Type B pancreatic cell (in vitro differentiated cells): ENCODE data around the gene FAU. TPM values are rescaled to one million over a fixed set of nuclear protein-coding genes. Genes with fewer than 3 reads are reported as not detected.
"Not testable (repeated sequence)": the region's sequence is repeated elsewhere in the genome, so short reads cannot be mapped to it uniquely, and the experiment has no call there.

Source experiments
- DNase-seq: peaks from one replicate; pipeline ENCODE4 v3.0.0; 2021; ENCODE audit warnings: mixed read lengths; ENCODE audit not compliant: unreplicated experiment; ENCODE audit errors: extremely low spot score
- H3K27ac Mint-ChIP-seq: 2 replicates; pipeline ENCODE4 v1.8.0; 2021; ENCODE audit warnings: mild to moderate bottlenecking, mixed read lengths
- H3K27me3 Mint-ChIP-seq: 2 replicates; pipeline ENCODE4 v1.8.0; 2021; ENCODE audit warnings: mixed read lengths
- H3K36me3 Mint-ChIP-seq: 2 replicates; pipeline ENCODE4 v1.8.0; 2021; ENCODE audit warnings: mixed read lengths
- H3K4me1 Mint-ChIP-seq: one replicate; pipeline ENCODE4 v1.8.0; 2021; ENCODE audit warnings: mixed read lengths; ENCODE audit not compliant: unreplicated experiment
- H3K4me3 Mint-ChIP-seq: 2 replicates; pipeline ENCODE4 v1.8.0; 2021; ENCODE audit warnings: mild to moderate bottlenecking, mixed read lengths
- H3K9me3 Mint-ChIP-seq: 2 replicates; pipeline ENCODE4 v1.8.0; 2021; ENCODE audit warnings: mixed read lengths
- total RNA-seq: library from RNA; stranded (reverse); gene quantifications from 2 replicates; pipeline ENCODE4 v1.2.1, GENCODE V29; 2021; ENCODE audit warnings: low replicate concordance
- TF ChIP-seq, protein P1 (sequence below): fragments of 200-600 bp; sonication (generic); conservative IDR thresholded peaks from 2 replicates; pipeline ENCODE4 v1.5.0; 2021; ENCODE audit warnings: antibody characterized with exemption, mild to moderate bottlenecking

The FAU gene
- total RNA-seq, 1 donor from 2014 or later: 758 TPM

DNA sequence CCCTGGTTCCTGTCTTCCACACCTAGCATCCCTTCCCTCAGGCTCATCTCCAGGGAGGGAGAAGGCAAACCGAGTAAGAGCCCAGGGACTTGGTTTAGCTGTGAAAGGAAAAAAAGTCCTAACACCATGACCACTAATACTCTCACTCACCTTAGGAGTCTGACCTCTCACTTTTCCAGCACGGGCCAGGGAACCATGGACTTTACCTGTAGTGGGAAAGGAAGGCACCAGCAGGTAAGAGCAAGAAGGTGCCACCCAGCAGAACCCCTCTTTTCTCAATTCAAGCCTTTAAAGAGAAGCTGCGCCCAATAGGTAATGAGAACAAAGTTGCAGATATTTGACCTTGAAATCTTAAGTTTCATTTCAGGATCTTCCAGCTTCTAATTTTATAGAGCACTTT lies 1.1 kb downstream of the FAU start:
- TF ChIP-seq, protein P1, sequence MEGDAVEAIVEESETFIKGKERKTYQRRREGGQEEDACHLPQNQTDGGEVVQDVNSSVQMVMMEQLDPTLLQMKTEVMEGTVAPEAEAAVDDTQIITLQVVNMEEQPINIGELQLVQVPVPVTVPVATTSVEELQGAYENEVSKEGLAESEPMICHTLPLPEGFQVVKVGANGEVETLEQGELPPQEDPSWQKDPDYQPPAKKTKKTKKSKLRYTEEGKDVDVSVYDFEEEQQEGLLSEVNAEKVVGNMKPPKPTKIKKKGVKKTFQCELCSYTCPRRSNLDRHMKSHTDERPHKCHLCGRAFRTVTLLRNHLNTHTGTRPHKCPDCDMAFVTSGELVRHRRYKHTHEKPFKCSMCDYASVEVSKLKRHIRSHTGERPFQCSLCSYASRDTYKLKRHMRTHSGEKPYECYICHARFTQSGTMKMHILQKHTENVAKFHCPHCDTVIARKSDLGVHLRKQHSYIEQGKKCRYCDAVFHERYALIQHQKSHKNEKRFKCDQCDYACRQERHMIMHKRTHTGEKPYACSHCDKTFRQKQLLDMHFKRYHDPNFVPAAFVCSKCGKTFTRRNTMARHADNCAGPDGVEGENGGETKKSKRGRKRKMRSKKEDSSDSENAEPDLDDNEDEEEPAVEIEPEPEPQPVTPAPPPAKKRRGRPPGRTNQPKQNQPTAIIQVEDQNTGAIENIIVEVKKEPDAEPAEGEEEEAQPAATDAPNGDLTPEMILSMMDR: no peak
- no peak for DNase-seq
- H3K27ac Mint-ChIP-seq: peak overlapping the region; percentile 99
- no peaks in the 10 kb centered on the region for H3K9me3 Mint-ChIP-seq
- H3K4me1 Mint-ChIP-seq: peaks cover 16% of the 10 kb centered on the region
- H3K27me3 Mint-ChIP-seq: no peaks in the 10 kb centered on the region
- H3K36me3 Mint-ChIP-seq: peaks cover 21% of the 10 kb centered on the region
- peak overlapping the region; percentile 100 for H3K4me3 Mint-ChIP-seq

- H3K4me3 Mint-ChIP-seq: peak overlapping the region; percentile 100
Measured at GRCh38 chr11:65119670-65119995, 2.3 kb downstream of the FAU start.

GRCh38 chr11:65118891-65119669 lies 2.9 kb downstream of the FAU start:
- H3K4me3 Mint-ChIP-seq, DNase-seq, H3K27me3 Mint-ChIP-seq, H3K9me3 Mint-ChIP-seq: not testable (repeated sequence)
- H3K4me1 Mint-ChIP-seq: peaks cover 13% of the 10 kb centered on the region
- peaks cover 21% of the 10 kb centered on the region for H3K36me3 Mint-ChIP-seq
- peak overlapping the region; percentile 99 for H3K27ac Mint-ChIP-seq

More at GRCh38 chr11:65119670-65119995, 2.3 kb downstream of the FAU start:
- TF ChIP-seq, protein P1: no peak
- Mint-ChIP-seq H3K4me1 (peaks cover 16% of the 10 kb centered on the region), H3K36me3 (peaks cover 21% of the 10 kb centered on the region), H3K27ac (peak overlapping the region; percentile 99), H3K9me3 (no peaks in the 10 kb centered on the region), H3K27me3 (no peaks in the 10 kb centered on the region)
- DNase-seq: no peak

DNA sequence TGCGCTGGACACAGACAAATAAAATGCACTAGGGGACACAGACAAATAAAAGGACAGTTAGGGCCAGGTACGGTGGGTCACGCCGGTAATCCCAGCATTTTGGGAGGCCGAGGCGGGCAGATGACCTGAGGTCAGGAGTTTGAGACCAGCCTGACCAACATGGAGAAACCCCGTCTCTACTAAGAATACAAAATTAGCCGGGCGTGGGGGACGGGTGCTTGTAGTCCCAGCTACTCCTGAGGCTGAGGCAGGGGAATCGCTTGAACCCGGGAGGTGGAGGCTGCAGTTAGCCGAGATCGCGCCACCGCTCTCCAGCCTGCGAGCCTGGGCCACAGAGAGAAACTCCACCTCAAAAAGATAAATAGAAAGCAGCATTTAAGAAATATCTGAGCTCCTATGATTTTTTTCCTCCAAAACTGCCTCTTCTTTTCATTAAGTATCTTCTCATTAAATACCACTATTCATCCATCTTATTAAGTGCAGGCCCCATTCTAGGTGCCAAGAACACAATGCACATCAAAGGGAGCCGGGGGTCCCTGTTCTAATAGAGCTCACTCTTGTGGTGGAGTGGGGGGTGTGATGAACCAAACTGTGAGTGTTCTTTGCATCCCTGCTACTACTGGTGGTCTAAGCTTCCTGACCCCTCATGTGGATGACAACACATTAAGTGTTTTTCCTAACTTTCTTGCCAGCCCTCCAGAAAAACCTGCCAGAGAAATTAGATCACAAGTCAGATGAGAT lies 3.7 kb downstream of the FAU start:
- no peak for DNase-seq

DNA sequence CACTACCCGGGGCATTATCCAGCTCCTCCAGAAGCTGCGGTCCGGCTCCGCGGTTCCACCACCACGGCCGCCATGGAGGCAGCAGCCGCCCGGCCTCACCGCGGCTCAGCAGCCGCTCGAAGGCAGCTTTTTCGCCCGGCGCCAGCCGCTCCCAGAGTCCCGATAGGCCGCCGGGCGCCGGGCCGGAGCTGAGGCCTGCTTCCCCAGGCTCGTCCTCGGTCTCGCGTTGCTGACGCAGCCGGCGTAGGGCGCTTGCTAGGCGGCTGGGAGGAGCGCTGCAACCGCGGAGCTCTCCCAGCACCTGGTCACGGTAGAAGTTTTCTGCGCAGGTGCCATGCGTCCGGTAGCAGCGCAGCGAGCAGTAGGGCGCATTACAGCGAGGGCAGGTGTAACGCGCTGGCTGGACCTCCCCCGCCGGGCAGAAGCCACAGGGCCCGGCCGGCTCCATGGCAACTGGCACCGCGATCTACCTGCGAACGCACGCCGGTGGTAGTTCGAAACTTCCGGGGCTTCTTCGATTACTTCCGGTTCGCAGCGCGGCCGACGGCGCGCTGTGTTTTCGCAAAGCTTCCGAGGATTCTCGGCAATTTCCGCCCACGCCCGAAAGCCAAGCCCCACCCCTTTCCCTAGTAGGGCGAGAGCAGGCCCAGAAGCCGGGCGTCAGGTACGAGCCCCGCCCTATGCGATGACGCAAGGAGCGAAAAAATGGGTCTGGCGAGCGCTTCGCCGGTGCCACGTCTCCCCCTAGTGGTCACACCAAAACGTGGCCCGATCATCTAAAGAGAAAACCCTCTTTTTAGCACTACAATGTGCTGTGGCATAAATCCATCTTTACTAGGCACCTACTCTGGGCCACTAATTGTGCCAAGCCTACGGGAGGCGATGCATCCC lies 4.5 kb downstream of the FAU start, which contains the start of gene ZNHIT2:
Gene ZNHIT2 (minus strand): TSS at position 496 of the 891 bp plus-strand sequence. CDS start 48 bp downstream, at position 448.
- H3K9me3 Mint-ChIP-seq: no peaks in the 10 kb centered on the region
- TF ChIP-seq, protein P1: peak; percentile 96
- peaks cover 7% of the 10 kb centered on the region for H3K27me3 Mint-ChIP-seq
- peak within 1 kb of the TSS; percentile 89 for H3K27ac Mint-ChIP-seq
- peaks cover 22% of the 10 kb centered on the region for H3K4me1 Mint-ChIP-seq
- H3K4me3 Mint-ChIP-seq: peak within 1 kb of the TSS; percentile 92
- DNase-seq: peak; percentile 99
- peaks cover 21% of the 10 kb centered on the region for H3K36me3 Mint-ChIP-seq

More for the DNA sequence above, 3.7 kb downstream of the FAU start:
- H3K27ac Mint-ChIP-seq: peak overlapping the region; percentile 89
- H3K36me3 Mint-ChIP-seq: peaks cover 21% of the 10 kb centered on the region
- H3K9me3 Mint-ChIP-seq: no peaks in the 10 kb centered on the region
- H3K27me3 Mint-ChIP-seq: peaks cover 4% of the 10 kb centered on the region
- peaks cover 20% of the 10 kb centered on the region for H3K4me1 Mint-ChIP-seq
- peak overlapping the region; percentile 92 for H3K4me3 Mint-ChIP-seq
- TF ChIP-seq, protein P1: peak; percentile 65
